AG08395 (cell line): ENCODE results near the gene EIF4G3.
"Not testable (repeated sequence)": the region's sequence is repeated elsewhere in the genome, so short reads cannot be mapped to it uniquely, and the experiment has no call there.

Experiments
- DNase-seq: peaks from one replicate; pipeline ENCODE4 v3.0.0; 2012; ENCODE audit warnings: mixed read lengths, low spot score

The EIF4G3 gene

DNA sequence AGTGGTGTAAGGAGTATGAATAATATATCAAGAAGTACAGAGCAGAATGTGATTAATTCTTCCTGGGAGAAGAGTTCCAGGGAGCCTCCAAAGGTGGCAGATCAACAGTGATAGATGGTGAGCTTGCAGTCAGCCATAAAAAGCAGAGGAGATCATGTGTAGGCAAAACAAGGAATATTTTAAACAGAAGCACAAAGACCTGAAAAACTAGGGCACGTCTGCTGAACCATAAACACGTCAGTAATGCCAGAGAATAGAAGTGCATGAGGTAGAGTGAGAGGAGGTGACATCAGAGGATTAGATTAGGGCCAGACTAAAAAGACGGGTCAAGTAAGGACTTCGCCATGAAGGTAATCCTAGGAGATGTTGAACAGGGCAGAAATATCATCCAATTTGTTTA is 151.8 kb downstream of the EIF4G3 start:
- DNase-seq: no peak

DNA sequence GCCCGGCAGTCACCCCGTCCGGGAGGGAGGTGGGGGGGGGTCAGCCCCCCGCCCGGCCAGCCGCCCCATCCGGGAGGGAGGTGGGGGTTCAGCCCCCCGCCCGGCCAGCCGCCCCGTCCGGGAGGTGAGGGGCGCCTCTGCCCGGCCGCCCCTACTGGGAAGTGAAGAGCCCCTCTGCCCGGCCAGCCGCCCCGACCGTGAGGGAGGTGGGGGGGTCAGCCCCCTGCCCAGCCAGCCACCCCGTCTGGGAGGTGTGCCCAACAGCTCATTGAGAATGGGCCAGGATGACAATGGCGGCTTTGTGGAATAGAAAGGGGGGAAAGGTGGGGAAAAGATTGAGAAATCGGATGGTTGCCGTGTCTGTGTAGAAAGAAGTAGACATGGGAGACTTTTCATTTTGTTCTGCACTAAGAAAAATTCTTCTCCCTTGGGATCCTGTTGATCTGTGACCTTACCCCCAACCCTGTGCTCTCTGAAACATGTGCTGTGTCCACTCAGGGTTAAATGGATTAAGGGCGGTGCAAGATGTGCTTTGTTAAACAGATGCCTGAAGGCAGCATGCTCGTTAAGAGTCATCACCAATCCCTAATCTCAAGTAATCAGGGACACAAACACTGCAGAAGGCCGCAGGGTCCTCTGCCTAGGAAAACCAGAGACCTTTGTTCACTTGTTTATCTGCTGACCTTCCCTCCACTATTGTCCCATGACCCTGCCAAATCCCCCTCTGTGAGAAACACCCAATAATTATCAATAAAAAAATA is 152.4 kb downstream of the EIF4G3 start:
- not testable (repeated sequence) for DNase-seq

GRCh38 chr1:21022279-21023040 is 154.2 kb downstream of the EIF4G3 start:
- peak; percentile 87 for DNase-seq

DNA sequence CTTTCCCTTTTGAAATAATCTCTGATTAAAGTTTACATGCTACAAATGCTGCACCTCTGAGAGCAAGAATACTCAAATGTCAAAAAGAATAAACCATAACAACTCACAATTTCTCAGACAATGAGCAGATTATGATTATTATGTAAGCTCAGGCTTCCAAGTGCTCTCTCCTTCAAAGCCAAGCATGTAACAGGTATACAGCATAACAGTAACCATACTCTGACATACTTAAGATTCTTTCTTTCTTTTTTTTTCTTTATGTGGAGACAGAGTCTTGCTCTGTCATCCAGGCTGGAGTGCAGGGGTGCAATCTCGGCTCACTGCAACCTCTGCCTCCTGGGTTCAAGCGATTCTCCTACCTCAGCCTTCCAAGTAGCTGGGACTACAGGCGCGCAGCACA is 155.4 kb downstream of the EIF4G3 start:
- DNase-seq: no peak

DNA sequence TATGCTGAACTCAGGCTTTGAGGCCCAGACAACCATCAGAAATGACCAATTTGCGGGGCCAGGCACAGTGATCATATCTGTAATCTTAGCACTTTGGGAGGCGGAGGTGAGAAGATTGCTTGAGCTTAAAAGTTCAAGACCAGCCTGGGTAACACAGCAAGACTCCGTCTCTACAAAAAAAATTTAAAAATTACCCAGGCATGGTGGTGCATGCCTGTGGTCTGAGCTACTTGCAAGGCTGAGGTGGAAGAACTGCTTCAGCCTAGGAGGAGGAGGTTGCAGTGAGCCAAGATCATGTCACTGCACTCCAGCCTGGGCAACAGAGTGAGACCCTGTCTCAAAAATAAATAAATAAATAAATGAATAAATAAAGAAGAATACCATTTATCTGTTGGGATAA is 156.5 kb downstream of the EIF4G3 start:
- no peak for DNase-seq

DNA sequence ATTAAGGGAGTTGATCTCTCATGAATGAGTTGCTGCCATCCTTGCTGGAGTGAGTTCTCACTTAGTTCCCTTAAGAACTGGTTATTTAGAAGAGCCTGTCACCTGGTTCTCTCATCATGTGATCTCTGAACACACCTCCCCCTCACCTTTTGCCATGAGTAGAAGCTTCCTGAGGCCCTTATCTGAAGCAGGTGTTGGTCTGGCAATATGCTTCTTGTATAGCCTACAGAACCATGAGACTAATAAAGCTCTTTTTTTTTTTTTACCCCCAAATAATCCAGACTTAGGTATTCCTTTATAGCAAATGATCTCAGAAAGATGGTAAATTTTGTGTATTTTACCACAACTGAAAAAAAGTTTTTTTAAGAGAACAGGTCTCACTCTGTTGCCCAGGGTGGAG is 158.0 kb downstream of the EIF4G3 start:
- no peak for DNase-seq

- no peak for DNase-seq
Observed at GRCh38 chr1:21013510-21013909, 163.2 kb downstream of the EIF4G3 start.

DNA sequence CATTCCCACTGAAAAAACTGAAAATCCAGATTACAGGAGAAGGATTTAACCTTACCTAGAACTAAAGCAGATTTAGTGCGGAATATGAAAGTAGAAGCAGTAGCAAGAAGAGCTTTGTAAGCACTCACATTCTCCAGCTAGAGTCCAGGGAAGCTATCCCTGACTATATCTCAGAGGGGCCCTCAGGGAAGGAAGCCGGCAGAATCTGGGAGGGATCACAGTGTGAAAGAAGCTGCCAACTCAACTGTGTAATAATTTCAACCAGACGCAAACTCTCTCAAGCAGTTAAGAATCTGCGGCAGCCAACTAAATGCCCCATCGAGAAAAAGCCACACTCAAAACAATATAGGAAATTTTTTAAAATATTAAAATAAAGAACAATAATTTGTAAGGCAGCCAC is 163.8 kb downstream of the EIF4G3 start:
- peak; percentile 64 for DNase-seq

DNA sequence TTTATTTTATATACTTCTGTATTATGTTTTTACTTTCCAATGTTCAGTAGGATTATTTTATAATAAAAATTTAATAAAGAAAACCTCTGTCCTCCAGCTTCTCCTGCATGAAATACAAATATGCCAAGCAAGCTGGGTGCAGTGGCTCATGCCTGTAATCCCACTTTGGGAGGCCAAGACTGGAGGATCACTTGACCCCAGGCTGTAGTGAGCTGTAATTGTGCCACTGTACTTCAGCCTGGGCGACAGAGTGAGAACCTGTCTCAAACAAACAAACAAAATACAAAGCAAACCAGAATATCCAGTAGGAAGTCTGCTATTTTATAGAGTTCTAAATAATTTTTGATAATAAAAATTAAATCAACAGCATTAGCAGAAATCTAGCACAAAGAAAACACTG is 168.8 kb downstream of the EIF4G3 start:
- DNase-seq: no peak

GRCh38 chr1:21005466-21006239 is 171.0 kb downstream of the EIF4G3 start:
- no peak for DNase-seq

DNA sequence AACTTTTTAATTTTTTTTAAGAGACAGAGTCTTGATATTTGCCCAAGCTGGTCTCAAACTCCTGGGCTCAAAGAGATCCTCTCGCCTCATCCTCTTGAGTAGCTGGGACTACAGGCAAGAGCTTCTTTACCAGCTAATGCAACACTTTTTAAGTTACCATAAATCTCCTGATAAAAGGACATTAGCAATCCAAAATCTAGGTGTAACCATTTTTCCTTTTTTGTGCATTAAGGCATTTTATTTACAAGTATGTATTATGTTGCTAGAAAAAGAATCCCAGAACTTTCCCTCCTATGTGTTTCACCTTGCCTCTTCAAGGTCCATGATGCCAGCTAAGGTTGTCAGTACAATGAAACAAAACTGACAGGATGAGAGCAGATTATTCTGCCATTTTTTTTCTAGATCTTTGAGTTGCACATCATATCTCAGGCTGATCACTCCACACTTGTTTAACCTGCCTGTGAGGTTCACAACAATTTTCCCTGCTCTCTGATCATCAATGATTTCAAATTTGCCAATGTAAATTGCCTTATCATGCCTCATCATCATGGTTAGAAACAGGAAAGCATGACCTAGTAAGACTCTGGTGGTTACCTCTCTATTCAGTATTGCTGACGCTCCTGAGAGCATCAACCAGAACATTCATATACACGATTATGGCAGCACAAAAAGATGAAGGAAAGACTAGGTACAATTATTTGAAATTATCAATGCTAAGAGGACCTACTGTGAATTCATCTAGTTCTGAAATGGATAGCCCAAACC is 173.2 kb downstream of the EIF4G3 start:
- no peak for DNase-seq

DNA sequence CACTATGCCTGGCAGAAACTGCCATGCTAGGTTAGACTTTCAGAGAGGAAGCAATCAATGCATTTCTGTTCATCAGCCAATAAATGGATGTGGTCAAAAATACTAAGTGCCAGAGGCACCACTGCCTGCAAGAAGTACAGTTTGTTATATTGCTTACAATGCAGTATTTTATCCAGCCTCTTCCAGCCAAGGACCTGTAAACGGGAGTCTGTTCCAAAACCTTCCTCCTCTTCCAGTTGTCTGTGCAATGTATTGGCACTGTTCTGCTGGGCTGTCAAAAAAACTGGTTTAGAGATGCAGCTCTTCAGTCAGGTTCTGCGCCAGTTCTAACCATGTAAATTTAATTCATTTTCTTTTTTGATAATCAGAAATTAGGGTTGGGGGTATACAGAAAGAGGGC is 175.7 kb downstream of the EIF4G3 start:
- DNase-seq: no peak

- no peak for DNase-seq
Observed at GRCh38 chr1:21000245-21000594, 176.5 kb downstream of the EIF4G3 start.

DNA sequence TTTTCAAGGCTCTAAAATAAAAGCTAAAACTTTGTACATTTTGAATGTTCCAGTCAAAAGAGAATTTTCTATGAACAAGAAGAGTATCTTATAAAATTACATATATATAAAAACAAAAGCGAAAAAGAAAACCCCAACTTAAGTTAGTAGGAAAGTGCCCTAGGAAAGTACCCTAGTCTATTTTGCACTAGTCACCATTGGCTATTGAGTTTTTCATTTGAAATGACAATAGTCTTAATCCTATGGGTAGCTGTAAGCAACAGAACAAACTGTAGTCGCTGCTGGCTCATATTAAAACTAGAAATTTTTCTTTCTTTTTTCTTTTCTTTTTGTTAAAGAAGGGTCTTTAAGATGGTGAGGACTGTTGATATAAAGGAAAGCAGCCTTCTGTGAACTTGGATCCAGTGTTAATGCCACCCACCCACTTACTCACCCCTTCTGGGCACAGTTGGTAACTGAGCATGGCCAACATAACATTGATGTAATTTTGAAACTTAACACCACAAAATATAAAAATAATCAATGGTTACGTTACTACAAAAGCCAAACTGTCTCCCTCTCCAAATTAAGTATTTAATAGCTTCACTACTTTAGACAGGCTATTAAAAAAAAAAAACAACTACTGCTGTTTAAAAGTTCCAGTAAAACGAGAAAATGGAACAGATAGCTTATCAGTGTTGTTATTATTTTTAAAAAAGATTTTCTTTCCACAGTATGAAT is 177.0 kb downstream of the EIF4G3 start:
- DNase-seq: no peak

- no peak for DNase-seq
Observed at GRCh38 chr1:20998826-20999225, 177.9 kb downstream of the EIF4G3 start.

DNA sequence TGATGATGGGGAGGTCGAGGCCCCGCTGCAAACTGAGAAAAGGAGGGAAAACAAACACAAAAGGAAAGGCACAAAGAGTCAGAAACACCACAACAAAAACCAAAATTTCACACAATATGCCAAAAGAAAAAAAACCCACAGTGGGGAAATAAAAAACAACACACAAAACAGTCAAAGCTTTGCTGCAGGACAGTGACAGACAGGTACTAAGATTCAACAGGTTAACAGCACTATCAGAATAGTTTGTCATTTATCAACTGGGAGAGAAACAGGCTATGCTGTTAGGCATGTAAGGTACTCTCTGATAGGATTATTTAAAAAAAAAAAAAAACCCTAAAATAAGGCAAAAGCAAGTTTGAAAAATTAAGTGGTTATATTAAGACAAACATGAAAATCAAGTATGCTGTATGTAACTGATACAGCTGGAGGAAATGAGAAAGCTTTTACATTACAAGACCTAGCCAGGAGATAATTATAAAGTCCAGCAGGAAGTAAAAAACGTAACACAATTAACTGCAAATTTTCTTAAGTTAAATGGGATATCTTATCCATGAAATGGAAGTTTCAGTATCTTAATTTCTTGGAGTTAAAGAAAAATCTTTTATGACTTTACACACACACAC is 179.0 kb downstream of the EIF4G3 start:
- DNase-seq: no peak

DNA sequence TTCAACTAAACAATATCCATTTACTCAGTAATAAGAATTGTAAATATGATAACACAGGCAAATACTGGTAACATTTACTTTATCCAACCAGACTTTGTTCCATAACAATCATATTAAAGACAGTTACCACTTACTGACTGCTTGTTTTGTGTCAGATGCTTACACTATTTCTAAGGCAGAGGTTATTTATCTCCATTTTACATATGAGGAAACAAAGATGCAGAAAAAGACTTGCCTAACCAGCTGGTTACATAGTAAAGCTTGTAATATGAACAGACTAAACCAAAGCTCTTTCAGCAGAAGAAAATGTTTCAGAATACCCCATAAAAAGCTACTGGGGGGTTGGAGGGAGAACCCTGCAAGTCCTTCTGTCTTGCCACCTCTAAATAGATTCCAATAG is 180.1 kb downstream of the EIF4G3 start:
- no peak for DNase-seq

DNA sequence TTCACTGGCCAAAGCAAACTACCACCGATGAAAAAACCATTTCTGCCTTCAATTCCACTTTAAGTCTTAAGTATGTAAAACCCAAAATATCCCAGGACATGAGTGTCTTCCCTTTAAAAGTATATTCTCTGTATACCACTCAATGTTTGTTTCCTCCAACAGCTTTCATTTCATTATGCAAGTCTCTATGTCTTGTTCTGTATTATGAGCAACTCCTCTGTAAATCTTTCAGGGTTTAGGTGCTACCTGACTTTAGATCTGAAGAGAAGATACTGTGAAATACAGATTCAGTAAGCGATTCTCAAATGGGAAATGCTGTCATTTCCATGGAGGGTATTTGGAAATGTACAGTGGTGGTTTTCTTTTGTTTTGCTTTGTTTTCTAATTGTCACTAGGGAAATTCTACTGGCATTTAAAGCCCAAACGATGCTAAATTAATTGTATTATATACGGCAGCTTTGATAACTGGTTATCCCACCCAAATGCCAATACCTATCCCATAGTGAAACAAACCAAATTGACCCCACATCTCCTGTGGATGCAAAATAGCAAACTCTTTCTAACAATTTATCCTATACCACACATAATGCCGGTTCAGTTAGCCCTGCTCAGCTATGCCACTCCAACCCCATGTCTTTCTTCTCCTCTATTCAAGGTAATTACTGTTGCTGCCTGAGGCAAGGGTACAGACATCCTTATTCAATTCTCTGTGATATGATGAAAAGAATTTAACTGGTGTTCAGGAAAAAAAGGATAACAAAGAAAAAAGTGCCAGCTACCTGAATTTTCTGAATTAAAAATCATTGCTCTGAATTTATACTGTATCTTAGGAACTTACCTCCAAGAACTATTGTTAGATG is 182.8 kb downstream of the EIF4G3 start:
- DNase-seq: no peak

DNA sequence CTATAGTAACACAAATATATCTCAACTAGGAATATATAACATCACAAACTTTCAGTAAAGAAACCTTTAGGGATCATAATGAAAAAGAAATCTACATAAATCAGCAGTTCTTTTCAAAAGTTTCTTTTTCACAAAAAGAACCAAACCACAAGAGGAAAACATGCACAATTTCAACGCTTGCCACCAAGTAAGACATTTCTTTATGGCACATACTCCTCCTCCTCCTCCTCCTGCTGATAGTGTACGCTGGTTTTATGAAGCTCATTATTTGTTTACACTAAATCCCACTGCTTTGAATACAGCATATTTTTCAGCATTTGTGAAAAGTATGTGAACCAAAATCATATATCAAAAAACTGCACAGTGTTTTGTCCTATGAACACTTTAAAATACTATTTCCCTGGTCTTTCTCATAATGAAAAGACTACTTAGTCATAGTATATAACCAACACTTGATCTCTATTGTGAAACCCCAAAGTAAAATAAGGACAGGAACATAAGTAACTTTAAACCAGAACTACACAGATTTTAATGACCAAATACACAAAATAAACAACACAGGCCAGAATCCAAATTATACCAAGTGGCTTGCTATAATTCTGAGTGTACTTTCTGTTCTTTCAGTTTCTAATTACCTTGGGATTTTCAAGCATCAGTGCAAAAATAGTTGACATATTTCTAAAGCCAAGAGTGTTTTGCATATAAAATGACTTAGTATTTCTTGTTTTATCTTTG is 184.2 kb downstream of the EIF4G3 start:
- DNase-seq: peak; percentile 14
